Vein endothelial cell (primary cell): ENCODE results near the gene CLDN18. TPM values are rescaled to one million over a fixed set of nuclear protein-coding genes. Genes with fewer than 3 reads are reported as not detected.

Source experiments
- total RNA-seq: library from RNA; depleted of rRNA; stranded (reverse); fragments of >200 nt; gene quantifications from 2 replicates; pipeline ENCODE4 v1.2.3, GENCODE V29; 2012

Gene CLDN18
- not detected in 2 replicates for total RNA-seq

DNA sequence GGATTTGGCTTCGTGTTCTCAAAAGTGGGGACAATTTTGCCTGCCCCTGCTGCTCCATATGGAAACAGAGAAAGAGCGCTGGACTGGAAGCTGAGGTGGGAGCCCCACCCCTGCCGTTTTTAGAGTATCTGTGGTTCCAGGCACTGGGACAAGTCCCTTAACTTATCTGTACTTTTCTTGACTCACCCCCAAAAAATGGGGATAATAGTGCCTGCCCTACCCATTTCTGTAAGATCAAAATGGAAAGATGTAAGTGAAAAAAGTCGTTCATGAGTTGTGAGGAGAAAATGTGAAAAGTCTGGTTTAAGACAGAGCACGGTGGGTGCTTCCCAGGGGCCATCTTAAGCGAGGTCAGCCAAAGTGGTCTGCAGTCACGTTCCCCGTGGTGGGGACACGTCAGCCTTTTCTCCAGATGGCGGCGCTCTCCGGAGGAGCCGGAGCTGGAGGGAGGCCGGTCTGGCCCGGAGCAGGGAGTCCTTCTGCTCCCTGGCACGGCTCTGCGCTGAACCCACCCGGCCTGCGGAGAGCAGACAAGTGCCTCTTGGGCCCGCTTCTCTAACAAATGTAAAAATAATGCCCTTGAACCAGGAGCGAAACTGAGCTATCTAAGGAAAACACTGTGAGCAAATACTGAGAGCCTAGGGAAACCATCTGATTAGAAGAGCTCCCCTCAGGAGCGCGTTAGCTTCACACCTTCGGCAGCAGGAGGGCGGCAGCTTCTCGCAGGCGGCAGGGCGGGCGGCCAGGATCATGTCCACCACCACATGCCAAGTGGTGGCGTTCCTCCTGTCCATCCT is at the start of gene CLDN18:
Gene CLDN18, plus strand, starts transcription at position 690 of the 797 bp plus-strand sequence. Its CDS starts 61 bp downstream, at position 751.

Other genes starting within 250 kb of the CLDN18 start
- not detected in 2 replicates for gene SOX14, start 245.8 kb upstream of the CLDN18 start, total RNA-seq
- 3.9 and 8.0 TPM in 2 replicates for gene DZIP1L, start 105.4 kb downstream of the CLDN18 start, total RNA-seq
- gene A4GNT, start 122.2 kb downstream of the CLDN18 start, total RNA-seq: not detected in 2 replicates
- 13.7 and 15.0 TPM in 2 replicates for gene DBR1, start 164.8 kb downstream of the CLDN18 start, total RNA-seq
- 55.0 and 60.1 TPM in 2 replicates for gene ARMC8, start 177.1 kb downstream of the CLDN18 start, total RNA-seq